Mammary epithelial cell (primary cell): ENCODE results near the gene CD276.

ENCODE experiments used
- CTCF ChIP-seq, 2 donors: IDR thresholded peaks in 1 of 2; conservative IDR thresholded peaks in 1 of 2; 2 replicates each; pipeline ENCODE4 v1.5.1; 2011 to 2012; ENCODE audit warnings: inconsistent platforms in 2 of 2, low read length in 2 of 2, mild to moderate bottlenecking in 2 of 2, control low read depth in 1 of 2, low read depth in 1 of 2; ENCODE audit not compliant: insufficient read depth in 1 of 2; ENCODE audit errors: extremely low read depth in 1 of 2
- EZH2 ChIP-seq: IDR thresholded peaks from 2 replicates; pipeline ENCODE4 v1.6.1; 2012; ENCODE audit warnings: low read length, inconsistent platforms, borderline replicate concordance

GRCh38 chr15:73697033-73697467 lies 12.9 kb downstream of the CD276 start:
- TF ChIP-seq CTCF (conservative IDR thresholded peaks at IDR 0.05 in 1 of 2, IDR thresholded peaks at IDR 0.05 in 1 of 2; ENCODE audit: extremely low read depth in 1 of 2, insufficient read depth in 1 of 2, low read depth in 1 of 2, low read length in 2 of 2) (no peak), EZH2 (no peak)
